G401 (cell line): ENCODE measurements around the gene DLEC1. TPM values are rescaled to one million over a fixed set of nuclear protein-coding genes. Genes with fewer than 3 reads are reported as not detected.
"Not testable (repeated sequence)": the region's sequence is repeated elsewhere in the genome, so short reads cannot be mapped to it uniquely, and the experiment has no call there.

Experiments used
- DNase-seq: peaks from one replicate; pipeline ENCODE4 v3.0.0-alpha.2; 2015; ENCODE audit warnings: low spot score
- in situ Hi-C: cut with HindIII; loops from 2 replicates; pipeline ENCODE4 v1.10.0; 2016; ENCODE audit warnings: low sequenced_read_pairs, mixed read lengths
- total RNA-seq: library from RNA; depleted of rRNA; stranded (reverse); fragments of >200 nt; shearing (Covaris generic); gene quantifications from 2 replicates; pipeline ENCODE4 v1.2.3, GENCODE V29; 2014

The DLEC1 gene
- total RNA-seq, 1 experiment from 2014 or later: not detected

DNA sequence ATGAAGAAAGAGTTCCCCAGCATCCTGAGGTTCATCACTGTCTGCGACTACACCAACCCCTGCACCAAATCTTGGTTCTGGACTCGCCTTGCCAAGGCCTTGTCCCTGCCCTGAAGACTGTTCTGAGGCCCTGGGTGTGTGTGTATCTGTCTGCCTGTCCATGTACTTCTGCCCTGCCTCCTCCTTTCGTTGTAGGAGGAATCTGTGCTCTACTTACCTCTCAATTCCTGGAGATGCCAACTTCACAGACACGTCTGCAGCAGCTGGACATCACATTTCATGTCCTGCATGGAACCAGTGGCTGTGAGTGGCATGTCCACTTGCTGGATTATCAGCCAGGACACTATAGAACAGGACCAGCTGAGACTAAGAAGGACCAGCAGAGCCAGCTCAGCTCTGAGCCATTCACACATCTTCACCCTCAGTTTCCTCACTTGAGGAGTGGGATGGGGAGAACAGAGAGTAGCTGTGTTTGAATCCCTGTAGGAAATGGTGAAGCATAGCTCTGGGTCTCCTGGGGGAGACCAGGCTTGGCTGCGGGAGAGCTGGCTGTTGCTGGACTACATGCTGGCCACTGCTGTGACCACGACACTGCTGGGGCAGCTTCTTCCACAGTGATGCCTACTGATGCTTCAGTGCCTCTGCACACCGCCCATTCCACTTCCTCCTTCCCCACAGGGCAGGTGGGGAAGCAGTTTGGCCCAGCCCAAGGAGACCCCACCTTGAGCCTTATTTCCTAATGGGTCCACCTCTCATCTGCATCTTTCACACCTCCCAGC lies 102.4 kb downstream of the DLEC1 start:
- no peak for DNase-seq
- in situ Hi-C loops: no loop called here

DNA sequence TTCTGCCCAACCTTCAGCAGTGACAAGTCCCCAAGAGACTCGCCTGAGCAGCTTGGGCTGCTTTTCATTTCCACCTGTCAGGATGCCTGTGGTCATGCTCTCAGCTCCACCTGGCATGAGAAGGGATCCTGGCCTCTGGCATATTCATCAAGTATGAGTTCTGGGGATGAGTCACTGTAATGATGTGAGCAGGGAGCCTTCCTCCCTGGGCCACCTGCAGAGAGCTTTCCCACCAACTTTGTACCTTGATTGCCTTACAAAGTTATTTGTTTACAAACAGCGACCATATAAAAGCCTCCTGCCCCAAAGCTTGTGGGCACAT lies 102.9 kb downstream of the DLEC1 start:
- DNase-seq: no peak
- in situ Hi-C loops: no loop called here

DNA sequence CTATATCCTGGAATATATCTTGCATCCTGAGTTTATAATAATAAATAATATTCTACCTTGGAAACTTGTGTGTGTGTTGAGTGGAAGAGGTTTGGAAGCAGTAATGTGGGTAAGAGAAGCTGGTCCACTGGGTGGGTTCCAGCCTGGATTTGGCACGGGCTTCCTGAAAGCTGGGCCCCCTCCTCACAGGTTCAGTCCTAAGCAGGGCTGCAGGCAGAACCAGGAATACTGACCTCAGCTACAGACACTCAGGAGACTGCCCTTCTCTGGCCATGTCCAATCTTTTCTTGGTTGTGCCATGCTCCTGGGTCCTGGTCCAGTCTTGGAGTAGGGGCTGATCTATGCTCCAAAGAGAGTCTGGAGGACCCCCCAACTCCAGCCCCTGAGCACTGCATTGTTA lies 104.0 kb downstream of the DLEC1 start:
- DNase-seq: no peak
- in situ Hi-C loops: no loop called here

DNA sequence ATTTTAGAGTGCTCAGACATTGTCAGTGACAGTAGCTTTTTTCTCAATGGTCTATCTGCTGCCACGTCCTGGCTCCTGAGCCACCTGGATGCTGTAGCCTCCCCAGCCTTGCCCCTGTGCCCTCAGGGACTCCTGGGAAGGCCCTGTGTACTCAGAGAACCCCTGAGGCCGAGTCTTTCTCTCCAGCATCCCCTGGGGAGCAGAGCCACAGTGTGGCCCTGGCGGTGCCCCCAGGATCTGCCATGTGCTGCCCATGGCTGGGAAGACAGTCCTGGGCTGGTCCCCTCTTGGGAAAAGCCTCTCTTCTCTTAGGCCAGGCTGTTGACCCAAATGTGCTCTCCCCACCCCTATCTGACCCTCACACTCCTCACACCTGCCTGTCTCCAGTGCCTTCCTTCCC lies 104.5 kb downstream of the DLEC1 start:
- in situ Hi-C loops: no loop called here
- DNase-seq: no peak

DNA sequence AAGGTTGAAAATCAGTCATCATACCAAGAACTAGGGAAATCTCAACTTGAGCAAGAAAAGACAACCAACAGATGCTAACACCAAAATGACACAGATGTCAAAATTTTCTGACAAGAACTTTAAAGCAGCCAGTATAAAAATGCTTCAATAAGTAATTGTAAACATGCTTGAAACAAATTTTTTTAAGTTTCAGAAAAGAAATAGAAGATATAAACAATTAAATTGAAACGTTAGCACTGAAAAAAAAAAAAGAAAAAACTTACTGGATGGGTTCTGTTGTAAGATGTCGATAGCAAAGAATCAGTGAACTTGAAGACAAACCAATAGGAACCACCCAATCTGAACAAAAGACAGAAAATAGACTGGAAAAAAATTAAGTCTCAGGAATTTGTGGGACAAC lies 107.5 kb downstream of the DLEC1 start:
- no peak for DNase-seq
- in situ Hi-C loops: no loop called here

DNA sequence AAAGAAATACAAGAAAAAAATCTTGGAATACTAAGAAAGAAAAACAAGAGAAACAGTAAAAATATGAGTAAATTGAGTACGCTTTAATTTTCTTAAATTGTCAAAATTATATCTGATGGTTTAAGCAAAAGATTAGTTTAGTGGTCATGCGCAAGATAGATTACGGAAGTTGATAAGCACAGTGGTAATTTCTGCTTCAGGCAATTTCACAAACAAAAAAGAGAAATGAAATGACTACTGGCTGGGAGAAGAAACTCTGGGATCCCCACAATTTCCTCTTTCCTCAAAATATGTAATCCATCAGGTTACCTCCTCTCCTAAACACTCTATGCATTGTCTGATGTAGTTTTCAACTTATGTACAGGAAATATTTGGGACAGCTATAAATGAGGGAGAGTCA lies 108.4 kb downstream of the DLEC1 start:
- no peak for DNase-seq
- in situ Hi-C loops: no loop called here

DNA sequence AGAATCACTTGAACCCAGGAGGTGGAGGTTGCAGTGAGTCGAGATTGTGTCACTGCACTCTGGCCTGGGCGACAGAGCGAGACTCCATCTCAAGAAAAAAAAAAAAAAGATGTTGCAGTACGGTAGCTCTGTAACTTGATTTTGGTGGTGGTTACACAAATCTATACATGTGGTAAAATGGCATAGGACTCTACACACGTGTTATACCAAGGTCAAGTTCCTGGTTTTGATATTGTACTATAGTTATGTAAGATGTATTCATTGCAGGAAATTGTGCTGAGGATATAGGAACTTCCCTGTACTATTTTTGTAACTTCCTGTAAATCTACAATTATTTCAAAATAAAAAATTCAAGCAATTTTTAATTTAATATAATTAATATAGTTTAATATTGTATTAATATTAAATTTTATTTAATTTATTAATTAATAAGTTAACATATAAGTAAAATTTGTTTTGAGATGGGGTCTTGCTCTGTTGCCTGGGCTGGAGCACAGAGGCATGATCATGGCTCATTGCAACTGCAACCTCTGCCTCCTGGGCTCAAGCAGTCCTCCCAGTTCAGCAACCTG lies 109.4 kb downstream of the DLEC1 start:
- DNase-seq: no peak
- in situ Hi-C loops: no loop called here

DNA sequence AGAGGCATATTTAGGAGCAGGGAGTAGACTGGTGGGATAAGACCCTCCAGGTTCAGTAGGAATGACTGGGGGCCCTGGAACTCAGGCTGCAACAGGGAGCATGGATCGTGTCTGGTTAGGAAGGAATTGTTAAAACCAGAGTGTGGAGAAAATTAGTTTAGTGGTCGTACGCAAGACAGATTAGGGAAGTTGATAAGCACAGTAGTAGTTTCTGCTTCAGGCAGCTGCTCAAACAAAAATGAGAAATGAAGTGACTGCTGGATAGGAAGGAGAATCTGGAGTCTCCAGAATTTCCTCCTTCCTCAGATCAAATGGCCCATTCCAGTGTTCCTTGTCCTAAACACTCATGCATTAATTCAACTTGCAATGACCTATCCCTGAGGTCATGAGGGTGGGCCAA lies 110.7 kb downstream of the DLEC1 start:
- DNase-seq: no peak
- in situ Hi-C loops: no loop called here

DNA sequence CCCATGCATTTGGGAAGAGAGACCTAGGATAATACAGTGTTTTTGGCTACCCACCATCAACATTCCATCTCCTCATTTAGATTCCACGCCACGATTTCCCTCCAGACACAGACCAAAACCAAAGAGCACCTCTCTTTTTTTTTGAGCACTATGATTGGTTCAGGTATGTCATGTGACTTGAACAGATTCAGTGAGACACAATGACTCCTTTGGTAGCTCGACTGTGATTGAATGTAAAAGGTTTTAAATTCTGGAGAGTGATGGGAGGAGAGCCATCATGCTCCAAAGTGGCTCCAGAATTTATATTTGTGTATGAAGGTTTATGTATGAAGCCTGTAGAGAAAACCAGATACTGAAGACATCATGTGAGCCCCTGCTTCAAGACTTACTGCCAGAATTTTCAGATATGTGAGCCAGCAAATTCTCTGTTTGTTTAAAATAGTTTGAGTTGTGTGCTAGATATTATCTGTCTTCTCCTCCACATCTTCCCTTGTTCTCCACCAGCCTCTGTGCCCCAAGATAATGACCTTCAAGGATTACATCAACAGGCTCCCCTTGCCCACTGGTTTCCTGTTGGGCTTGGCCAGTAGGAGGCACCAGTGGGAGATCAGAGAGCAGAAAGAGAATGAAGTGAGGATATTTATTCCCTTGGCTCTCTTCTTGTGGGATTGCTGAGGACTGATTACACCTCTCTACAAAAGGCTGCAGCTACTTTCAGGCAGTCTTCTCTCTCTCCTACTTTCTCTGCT lies 111.9 kb downstream of the DLEC1 start:
- no peak for DNase-seq
- in situ Hi-C loops: no loop called here

DNA sequence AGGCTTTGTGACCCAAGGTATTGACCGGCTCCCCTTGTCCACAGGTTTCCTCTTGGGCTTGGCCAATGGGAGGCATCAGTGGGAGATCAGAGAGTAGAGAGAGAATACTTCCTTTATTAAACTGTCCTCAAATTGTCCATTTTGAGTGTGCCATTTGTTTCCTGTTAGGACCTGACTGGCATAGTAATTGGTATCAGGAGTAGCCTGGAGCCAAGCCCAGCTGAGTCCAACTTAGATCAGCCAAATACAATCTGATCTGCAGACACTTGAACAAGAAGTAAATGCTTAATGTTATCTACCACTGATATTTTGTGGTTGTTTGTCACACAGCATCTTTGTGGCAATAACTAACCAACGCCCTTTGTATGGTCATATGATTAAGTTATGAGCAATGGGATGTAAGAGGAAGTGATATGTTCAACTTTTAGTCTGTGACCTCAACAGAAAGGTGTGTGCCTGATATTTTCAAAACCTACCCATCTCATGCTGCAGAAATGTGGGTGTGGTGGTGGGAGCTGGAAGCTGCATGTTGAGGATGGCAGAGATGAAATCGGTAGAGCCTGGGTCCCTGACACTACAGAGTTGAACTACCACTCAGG lies 112.8 kb downstream of the DLEC1 start:
- in situ Hi-C loops: no loop called here
- no peak for DNase-seq

DNA sequence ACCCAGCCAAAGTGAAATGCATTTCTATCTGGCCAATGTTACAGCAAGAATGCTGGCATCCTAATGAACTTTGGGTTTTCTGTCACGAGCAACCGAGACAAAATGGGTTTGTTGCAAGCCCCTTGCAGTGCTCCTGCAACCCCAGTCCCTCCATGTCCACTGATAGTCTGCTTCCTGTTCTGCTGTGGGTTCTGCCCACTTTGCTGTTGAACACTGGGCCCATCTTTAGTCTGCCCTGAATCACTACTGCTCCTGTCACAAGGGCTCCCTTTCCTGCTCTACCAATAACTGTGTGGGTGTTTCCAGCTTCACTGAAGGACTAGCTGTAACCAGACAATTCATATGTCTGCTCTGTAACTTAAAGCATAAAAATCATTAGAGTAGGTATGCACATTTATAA lies 113.6 kb downstream of the DLEC1 start:
- DNase-seq: no peak
- in situ Hi-C loops: no loop called here

DNA sequence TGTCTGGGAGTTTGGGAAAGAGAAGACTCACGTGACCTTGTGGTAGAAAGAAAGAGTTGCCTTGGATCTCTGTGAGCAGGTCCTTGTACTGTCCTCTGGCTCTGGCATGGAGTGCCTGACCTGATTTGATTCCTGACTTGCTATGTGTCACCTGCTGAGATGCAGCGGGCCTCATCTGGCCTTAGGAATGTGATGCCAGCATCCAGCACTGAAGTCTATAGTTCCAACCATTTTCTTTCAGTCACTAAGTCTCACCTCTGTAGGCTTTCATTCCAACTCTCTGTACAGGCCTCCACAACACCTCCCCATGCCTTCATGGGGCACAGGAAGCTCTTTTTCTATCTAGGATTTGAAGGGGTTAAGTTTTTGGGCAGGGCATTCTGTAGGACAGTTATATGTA lies 114.2 kb downstream of the DLEC1 start:
- DNase-seq: no peak
- in situ Hi-C loops: no loop called here

DNA sequence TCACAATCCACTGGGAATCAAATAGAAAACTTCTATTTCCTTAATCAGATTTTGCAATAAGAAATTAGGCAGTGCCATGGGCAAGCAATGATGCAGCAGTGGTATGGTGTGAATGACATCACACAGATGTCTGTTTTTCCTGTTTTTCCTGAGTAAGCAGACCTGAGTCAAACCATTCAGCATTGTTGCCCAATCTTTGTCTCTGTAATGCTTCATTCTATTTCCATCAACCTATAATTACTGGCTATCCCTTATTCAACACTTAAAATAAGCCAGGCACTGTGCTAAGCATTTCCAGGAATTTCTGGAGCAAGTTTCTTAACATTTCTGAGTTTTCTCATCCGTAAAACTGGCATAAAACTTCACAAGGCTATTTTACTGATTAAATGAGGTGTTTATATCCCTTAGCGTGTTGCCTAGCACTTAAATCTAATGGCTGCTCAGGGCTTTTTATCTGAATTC lies 115.1 kb downstream of the DLEC1 start:
- DNase-seq: no peak
- in situ Hi-C loops: no loop called here

DNA sequence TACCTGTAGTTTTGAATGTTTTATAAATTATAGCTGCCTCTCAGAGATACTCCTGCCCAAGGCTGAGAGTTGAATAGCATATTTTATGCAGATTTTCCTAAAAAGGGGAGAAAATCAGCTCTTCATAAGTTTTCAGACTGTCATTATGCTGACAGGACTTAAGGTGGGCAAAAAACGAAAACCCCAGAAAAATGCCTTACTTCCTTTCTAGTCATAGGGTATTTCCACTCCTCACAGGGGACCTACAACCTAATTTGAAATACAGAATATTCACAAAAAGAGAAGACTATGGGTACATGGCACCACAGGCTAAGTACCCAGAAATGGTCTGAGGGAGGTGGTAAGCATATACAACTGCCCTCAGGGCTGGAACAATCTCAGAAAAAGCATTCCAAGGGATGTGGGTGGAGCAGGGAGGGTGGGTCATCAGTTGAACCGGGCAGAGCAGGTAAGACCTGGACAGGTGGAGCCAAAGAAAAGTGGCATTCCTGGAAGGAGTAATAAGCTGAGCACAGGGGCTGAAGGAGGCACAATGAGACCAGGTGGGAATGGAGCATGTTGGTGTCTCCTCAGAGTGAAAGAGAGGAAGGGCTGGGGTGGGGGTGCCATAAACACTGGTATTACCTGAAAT lies 115.7 kb downstream of the DLEC1 start:
- DNase-seq: no peak
- in situ Hi-C loops: no loop called here

DNA sequence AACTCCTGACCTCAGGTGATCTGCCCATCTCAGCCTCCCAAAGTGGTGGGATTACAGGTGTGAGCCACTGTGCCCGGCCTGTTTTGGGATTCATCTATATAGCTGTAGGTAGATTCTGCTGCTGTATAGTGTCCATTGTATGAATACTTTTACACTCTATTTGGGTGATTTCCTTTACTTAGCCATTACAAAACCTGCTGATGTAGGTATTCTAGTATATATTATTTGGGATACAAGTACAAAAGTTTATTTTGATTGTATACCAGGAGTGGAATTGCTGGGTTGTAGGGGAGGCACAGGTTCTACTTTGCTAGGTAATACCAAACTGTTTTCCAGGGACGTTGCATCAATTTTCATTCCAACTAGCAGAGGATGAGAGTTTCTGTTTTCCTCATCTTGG lies 116.8 kb downstream of the DLEC1 start:
- in situ Hi-C loops: no loop called here
- DNase-seq: no peak

DNA sequence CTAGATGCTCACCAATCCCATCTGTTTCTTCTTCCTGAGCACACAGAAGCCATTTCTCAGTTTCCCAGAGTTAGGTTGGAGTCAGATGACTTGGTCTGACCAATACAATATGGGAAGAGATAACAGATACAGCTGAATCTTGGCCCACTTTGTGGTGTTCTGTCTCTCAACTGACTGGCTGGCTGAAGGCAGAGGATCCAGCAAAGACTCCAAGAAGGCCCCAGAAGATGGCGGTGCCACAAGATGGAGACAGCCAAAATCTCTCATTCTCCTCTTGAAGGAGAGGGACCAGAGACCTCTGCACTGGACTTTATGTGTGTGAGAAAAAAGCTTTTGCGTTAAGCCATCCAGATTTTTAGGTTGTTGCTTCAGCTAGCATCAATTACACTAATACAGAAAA lies 118.1 kb downstream of the DLEC1 start:
- in situ Hi-C loops: no loop called here
- no peak for DNase-seq

DNA sequence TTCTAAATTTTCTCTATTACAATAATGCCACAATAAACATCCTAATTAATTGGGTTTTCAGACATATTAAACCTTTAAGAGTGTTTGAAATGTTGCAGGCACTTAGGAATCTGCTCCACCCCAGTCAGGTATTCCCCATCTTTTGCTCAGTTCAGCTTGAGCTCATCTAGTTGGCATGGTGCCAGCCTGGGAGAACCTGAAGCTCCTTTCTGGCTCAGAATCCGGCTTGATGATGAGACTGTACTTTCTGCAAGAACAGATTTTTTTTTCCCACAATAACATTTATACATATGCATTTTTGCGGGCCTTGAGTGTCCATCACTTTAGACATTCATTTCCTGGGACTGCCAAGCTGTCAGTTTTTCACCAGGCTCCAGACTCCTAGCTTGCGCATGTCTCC lies 118.6 kb downstream of the DLEC1 start:
- in situ Hi-C loops: no loop called here
- DNase-seq: peak; percentile 47

DNA sequence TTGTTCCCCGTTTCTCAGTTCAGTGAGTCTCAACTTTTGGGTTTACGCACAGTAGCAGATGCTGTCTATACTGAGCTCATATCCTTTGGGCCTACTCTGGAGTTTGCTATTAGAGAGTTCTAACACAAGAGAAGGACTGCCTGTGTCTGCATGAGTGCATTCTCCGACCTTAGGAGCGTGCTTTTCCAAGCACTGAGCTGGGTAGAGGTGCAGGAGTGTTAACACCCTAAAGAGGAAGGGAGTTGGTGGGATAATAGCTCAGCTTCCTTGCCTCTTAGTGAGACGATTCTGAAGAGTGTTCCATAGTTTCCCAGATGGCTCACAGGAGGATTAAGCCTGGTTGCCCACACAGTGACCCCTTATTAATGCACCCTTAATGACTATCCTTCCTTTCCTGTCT lies 119.5 kb downstream of the DLEC1 start:
- in situ Hi-C loops: no loop called here

DNA sequence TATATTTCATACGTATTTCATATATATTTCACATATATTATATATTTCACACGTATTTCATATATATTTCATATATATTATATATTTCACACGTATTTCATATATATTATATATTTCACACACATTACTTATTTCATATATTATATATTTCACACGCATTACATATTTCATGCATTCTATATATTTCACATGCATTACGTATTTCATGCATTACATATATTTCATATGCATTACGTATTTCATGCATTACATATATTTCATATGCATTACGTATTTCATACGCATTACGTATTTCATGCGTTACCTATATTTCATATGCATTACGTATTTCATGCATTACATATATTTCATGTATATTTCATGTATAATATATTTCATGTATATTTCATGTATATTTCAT lies 121.7 kb downstream of the DLEC1 start:
- DNase-seq, in situ Hi-C loops: not testable (repeated sequence)

More for the DNA sequence above, 119.5 kb downstream of the DLEC1 start:
- DNase-seq: no peak
